Keratinocyte (primary cell): ENCODE measurements around the gene MTMR10.

Source experiments
- EZH2 ChIP-seq: IDR thresholded peaks from one replicate; pipeline ENCODE4 v1.6.1; 2012; ENCODE audit warnings: inconsistent platforms, mild to moderate bottlenecking, low read length, moderate library complexity
- TF ChIP-seq, protein P1 (sequence below), 3 experiments: IDR thresholded peaks in 1 of 3; conservative IDR thresholded peaks in 1 of 3; optimal IDR thresholded peaks in 1 of 3; 2 replicates in 2 of 3; 3 replicates in 1 of 3; pipeline versions ENCODE3 to v1.5.1; 2011; ENCODE audit warnings: low read length in 3 of 3, mild to moderate bottlenecking in 3 of 3, moderate library complexity in 2 of 3, control low read depth in 1 of 3, inconsistent platforms in 1 of 3; ENCODE audit not compliant: insufficient read depth in 2 of 3; ENCODE audit errors: extremely low read depth in 1 of 3

DNA sequence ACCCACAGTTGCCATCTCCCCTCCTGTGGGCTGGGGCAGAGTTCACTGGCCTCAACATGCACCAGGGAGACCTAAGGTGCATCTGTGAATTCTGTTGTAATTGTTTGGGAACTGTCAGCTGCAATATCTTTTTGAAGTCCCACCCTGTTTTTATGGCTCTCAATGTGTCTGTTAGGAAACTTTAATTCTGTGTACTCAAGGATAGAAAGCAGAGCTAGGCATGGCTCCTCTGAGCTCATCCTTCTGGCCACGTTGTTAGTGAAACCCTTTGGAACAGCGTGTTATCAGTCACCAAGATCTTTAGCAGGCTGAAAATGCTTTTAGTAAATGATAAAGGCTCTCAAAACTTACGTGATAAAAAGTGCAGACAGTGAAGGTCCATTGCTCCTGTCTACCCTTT, 33.6 kb upstream of the MTMR10 start:
- TF ChIP-seq, protein P1, sequence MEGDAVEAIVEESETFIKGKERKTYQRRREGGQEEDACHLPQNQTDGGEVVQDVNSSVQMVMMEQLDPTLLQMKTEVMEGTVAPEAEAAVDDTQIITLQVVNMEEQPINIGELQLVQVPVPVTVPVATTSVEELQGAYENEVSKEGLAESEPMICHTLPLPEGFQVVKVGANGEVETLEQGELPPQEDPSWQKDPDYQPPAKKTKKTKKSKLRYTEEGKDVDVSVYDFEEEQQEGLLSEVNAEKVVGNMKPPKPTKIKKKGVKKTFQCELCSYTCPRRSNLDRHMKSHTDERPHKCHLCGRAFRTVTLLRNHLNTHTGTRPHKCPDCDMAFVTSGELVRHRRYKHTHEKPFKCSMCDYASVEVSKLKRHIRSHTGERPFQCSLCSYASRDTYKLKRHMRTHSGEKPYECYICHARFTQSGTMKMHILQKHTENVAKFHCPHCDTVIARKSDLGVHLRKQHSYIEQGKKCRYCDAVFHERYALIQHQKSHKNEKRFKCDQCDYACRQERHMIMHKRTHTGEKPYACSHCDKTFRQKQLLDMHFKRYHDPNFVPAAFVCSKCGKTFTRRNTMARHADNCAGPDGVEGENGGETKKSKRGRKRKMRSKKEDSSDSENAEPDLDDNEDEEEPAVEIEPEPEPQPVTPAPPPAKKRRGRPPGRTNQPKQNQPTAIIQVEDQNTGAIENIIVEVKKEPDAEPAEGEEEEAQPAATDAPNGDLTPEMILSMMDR (optimal IDR thresholded peaks at IDR 0.05 in 1 of 3, IDR thresholded peaks at IDR 0.05 in 1 of 3, conservative IDR thresholded peaks at IDR 0.05 in 1 of 3; ENCODE audit: extremely low read depth in 1 of 3, insufficient read depth in 2 of 3, low read length in 3 of 3), result no peak
- TF ChIP-seq EZH2, result no peak
